Astrocyte of the hippocampus (primary cell): Measurements from ENCODE around the gene PREX1.

Experiments used
- DNase-seq: peaks from one replicate; pipeline ENCODE4 v3.0.0; 2011; ENCODE audit warnings: low read depth, low spot score

The PREX1 gene

DNA sequence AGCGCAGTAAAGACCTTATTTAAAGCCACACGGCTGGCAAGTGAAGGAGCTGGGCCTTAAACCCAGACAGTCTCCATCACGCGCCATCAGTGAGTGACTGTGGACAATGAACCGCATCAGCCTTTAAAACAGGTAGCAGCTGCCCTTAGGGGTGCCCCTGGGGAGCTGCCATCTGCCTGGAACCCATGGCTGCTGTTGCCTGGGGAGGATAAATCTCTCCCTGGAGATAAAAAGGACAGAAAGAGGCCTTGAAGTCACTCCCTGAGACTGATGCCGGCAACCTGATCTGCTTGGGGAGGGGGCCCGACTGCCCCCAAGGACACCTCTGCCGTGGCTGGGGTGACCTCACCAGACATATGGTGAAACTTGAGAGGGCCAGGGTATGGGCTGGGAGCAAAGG lies 73.5 kb downstream of the PREX1 start:
- DNase-seq = no peak

DNA sequence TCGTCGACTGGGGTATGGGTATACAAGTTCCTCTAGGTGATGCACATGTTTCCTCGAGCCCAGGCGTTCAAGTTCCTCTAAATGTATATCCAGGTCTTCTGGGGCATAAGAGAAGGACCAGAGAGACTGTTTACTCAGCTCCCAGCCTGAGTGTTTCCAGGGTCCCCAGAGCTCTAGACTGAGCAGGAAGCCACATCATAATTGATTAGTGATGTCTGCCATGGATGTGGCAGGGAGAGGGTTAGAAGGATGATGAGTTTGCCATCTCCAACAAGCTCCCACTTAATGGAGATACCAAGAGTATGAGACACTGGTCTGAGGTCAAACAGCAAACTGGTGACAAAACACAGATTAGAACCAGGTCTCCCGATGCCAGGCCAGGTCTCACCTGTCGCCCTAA lies 74.8 kb downstream of the PREX1 start:
- DNase-seq = no peak

DNA sequence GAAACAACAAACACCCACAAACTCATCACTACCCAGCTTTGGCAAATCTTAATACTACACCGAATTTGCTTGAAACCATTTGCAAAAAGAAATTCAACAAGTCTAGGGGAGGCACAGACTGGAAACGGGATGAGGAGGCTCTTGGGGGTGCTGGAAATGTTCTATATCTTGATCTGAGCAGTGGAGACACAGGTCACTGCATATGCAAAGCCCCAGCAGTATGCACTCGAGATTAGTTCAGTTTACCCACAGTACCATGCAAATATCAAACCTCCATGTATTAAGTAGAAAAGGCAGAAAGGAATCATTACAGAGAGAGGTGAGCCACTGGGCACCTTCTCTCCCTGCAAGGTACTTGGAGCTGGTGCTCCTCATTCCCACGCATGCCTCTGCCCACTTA lies 75.9 kb downstream of the PREX1 start:
- DNase-seq = no peak

DNA sequence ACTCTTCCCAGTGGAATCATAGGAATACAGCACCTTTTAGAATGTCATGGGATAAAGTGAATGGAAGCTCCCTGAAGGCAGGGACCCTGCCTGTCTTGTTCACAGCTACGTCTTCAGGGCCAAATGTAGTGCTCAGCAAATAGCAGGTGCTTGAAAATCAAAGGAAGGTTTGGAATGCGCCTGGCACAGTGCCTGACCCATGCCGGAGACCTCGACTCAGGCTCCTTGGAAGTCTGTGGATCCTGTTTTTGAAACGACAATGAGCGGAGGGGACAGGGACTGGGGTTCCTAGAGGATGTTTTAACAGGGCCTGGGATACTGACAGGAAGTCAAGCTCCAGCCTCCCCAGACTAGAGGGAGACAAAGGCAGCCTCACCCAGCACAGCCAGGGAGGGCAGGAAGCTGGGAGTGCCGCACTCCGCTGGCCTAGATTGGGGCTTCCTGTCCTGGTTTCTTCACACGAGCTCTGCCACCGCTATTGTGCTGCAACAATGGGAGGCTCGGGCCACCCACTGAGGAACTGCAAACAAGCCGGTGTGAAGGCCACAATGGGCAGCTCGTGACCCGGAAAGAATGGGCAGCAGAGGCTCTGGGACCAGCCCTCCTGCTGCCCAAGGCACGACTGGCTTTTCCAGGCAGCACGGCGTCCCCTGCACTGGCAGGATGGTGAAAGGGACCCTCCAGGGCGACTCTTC lies 76.7 kb downstream of the PREX1 start:
- peak; percentile 64 for DNase-seq

DNA sequence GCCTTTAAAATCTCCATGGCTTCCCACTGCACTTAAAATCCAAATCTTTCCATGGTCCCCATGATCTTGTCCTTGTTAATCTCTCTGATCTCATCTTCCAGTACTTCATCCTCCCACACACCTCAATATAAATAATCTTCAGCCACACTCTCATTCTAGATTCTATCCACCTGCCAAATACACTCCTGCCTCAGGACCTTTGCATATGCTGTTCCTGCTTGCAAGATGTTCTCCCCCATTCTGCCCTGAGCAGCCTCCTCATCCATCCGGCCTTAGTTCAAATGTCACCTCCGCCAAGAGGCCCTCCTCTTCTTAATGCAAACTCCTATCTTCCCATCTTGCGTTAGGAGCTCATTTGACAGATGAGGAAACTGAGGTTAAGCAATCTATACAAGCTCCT lies 77.4 kb downstream of the PREX1 start:
- DNase-seq = no peak

DNA sequence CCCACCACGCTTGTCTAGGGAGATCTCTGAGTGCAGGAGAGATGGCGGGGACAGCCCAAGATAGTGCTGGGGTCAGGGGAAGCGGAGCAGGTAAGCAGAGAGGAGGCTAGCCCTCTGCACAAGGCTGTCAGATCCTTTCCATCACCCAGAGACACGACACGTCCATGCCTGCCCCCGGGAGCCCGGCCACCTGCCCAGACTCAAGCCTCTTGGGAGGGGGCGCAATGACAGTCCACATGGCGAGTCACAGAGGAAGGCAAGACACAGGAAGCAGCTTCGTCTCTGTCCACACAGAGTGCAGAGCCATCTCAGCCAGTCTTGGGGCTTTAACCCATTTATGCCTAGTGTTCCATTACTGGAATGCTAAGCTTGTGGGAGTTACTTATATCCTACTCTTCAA lies 78.4 kb downstream of the PREX1 start:
- DNase-seq = no peak

DNA sequence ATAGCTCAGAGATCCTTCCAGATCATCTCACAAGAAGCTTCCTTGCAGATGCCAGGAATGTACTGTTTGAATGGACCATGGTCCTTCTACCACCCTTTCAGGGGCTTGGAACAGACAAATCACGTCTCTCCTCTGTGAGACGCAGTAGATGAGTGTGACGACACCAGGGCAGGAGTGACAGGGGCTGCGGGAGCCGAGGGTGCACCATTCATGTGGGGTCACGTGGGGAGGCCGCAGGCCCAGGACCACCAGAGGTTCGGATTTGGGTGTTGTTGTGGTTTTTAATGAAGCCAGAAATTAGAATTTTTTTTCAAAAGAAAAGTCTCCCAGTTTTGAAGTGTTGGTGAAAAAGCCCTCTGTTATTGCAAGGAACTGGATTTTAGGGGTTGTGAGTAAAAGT lies 79.2 kb downstream of the PREX1 start:
- DNase-seq = no peak

DNA sequence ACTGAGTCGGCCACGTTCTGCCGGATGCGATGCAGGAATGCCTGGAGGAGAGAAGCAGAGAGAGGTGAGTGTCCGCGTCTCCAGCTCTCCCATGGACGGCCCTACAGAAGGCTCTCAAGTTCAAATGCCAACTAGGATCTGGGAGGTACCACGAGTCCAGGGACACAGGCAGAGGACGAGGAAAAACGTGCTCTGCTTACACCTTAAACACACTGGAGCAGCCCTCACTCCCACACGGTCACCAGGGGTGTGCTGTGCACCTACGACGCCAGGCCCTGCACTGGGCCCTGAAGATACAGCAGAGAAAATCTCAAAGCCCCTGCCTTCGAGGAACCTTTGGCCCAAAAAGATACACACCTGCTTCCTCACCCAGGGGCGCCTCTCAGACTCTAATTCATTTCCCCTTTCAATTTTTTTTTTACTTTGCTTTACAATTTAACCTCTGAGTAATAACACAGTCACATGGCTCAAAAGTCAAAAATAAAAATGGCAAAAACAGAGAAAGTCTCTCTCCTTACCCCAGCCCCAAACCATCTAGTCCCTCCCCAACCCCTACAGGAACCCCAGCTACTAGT lies 79.9 kb downstream of the PREX1 start:
- no peak for DNase-seq

DNA sequence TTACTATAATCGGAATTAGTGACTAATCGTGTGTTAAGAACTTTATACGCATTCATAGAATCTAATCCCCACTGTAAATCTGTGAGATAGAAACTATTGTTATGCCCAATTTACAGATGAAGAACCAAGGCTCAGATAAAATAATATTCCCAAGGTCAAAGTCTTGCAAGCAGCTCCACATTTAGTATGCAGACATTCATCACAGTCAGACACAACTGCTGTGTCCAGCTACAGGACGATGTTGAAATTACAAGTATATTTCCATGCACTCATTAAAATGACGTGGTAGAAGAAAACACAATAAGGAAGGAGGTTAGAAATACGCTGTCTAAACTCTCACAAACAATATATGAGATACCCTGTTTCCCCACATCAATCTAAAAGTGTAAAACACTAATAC lies 82.5 kb downstream of the PREX1 start:
- DNase-seq = no peak

DNA sequence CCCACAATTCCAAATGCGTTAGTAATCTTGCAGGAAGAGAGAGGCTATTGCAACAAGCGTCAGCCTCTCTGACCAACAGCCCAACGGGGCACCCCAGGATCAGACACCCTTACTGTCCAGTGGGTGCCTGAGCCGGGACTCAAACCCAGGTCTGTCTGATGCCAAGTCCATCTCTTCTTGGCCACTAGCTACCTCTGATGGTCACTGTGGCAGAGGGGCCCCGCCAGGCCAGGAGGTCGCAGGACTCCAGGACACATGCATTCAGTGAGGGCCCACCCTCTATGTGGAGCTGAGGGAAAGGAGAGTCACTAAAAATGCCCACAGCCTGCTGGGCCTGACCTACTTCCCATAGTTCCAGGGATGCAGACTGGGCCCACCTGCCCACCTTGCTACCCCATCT lies 83.3 kb downstream of the PREX1 start:
- no peak for DNase-seq

DNA sequence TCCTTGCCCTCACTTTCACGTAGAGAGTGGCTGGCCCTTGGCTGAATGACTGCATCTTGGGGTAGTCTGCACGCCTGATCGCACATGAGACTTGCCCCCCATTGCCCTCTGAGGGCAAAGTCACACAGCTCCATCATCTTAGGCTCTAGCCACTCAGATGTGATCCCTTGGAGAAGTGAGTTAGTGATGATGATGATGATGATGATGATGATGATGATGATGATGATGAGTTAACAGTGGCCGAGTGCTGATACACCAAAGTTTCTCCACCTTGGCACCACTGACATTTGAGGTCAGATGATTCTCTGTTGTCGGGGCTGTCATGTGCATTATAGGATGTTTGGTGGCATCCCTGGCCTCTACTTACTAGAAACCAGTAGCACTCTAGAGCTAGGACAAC lies 84.0 kb downstream of the PREX1 start:
- DNase-seq = no peak

DNA sequence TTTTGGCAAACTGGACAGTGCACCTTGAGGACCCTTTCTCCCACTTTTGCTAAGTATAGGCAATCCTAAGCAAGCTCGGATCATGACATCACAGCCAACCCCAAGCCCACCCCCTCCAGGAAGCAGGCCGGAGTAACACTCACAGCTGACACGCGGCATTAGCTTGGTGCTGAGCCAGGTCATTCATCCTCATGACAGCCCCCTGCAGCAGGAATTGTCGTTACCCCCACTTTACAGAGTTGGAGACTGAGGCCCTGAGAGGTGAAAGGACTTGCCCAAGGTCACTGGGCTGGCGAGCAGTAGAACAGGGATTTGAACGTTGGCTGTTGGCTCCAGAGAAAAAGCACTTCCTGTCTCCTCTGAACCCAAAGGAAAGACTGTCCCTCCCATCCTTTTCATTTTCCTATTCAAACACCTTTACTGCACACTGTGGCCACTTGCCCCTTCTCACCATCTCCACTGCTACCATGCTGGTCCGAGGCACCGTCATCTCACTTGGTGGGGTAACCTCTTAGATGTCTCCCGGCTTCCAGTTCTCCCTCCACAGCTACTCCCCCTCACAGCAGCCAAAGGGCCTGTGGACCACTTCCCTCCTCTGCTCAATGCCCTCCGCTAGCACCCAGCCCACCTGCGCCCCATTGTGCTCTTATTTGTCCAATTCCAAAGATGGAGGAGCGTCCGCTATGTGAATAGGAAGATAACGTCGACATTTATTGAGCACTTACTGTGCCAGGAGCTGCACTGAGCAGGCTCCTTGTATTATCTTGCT lies 84.7 kb downstream of the PREX1 start:
- no peak for DNase-seq

DNA sequence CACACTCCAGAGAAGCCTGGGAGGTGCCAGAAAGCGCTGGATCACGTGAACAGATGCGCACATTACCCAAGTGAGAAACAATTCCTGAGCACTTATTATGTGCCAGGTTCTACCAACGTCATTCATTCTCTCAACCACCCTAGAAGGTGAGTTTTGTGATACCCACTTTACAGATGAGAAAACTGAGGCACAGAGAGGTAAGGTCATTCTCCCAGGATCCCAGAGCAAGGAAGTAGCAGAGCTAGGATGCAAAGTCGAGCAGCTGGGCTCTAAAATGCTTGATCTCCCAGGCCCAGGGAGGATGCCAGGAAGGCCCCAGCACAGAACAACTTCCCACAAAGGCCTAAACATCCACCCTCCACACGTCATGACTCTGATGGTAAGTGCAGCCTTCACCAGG lies 85.6 kb downstream of the PREX1 start:
- DNase-seq = no peak

DNA sequence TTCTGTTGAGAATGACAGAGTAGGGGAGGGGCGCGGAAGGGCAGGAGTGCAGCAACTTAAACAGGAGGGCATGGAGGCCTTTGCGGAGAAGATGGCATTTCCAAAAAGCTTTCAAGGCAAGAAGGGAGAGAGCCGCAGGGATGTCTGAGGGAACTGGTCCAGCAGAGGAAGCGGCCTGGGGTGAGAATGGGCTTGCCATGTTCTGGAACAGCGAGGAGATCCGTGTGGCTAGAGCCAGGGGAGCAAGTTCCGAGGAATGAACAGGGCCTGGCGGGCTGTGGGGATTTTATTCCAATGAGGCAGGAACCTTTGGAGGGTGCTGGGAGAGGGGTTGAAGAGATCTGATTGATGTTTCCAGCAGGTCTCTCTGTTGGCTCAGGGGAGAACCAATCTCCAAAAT lies 86.1 kb downstream of the PREX1 start:
- DNase-seq = no peak

DNA sequence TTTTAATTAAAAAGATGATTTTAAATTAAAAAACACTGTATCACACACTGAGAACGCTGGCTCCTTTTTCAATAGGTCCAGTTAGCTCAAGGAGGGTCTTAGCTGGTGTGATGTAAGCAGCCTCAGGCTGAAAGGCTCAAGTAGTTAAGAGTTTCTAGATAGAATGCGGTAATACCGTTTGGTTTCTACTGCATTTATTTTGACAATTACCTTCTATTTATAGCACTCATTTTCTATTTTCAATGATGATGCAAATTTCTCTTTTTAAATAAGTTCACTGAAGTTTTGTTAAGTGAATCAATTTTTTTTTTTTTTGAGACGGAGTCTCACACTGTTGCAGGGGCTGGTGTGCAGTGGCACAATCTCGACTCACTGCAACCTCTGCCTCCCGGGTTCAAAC lies 87.1 kb downstream of the PREX1 start:
- DNase-seq = no peak

DNA sequence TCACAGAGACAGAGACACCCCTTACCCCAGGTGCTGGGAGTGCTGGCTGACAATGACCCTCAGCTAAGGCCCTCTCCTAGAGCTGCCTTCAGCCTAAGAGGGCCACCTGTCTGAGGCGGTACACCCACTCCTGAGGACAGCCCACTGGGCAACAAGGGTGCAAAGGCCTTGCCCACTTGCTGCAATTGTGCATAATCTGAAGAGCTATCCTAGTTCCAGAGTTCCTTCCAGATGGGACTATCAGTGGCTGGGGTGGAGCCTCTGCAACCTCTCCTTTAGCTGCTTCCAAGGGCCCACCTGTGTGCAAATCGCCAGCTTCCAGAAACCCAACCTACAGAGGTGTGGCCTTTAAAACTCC lies 87.5 kb downstream of the PREX1 start:
- DNase-seq = no peak

DNA sequence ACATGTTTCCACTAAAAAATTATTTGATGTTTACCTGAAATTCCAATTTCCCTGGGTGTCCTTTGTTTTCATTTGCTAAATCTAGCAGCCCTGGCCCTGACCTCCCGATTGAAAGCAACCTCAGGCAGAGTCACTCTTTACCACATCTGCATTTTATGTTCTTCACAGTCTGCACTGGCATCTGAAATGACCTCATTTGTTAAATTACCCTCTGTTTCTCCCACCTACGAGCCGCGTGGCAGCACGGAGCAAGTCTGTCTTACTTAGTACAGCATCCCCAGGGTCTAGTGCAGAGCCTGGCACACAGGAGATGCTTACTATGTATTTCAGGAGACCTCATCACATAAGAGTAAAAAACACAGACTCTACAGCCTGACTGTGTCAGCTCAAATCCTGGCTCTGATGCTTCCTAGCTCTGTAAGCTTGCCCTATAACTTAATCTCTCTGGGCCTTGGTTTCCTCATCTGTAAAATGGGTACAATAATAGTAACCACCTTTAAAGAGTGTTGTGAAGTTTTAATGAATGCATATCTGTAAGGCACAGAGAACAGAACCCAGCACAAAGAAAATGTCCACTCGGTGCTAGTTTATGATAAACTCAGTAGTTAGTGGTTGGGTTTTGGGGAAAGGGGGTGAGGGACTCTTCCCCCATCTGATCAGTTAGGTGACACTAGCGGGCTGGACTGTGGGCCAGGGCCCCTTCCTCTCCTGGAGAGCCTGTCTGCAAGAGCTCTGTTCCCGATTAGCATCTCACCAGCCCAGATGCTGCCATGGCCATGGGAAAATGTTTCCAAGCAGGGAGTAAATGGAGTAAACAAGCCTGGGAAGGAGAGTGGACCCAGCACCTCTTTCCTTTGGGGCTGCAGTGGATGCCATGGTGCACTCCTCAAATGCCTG lies 88.2 kb downstream of the PREX1 start:
- DNase-seq = no peak

DNA sequence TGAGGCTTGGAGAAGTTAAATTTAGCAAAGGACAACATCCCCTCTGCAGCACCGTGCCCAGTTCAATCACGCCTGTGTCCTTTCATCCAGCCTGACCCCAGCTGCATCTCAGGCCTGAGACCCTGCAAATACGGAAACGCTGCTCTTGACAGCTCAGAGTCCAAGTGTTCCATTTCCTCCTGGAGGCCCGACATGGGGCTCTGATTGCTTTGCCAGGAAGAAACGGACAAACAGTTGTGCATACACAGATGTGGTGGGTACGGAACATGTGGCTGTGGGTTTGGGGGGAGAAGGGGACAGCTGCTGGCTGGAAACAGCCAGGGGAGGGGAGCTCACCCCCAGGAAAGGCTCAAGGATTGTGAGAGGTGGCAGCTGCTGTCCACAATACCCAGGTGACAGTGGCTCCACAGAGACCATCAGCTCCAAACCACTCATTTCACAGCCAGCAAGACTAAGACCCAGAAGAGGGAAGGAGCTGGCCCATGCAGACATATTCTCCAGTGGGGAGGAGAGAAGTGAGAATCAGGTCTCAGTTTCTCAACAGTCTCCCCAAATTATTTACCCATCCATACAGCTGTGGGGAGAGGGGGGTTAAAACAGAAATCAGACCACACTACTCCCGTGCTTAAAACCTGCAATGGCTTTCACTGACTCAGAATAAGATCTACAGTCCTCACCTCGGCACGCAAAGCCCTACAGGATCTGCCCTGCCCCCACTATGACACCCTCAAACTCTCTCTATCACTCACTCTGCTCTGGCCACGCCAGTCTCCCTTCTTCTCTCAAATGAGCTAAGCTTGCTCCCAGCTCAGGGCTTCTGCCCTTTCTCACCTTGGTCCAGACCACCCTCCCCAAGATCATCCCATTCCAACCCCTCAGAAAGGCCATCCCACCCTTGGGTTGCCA lies 89.1 kb downstream of the PREX1 start:
- no peak for DNase-seq

DNA sequence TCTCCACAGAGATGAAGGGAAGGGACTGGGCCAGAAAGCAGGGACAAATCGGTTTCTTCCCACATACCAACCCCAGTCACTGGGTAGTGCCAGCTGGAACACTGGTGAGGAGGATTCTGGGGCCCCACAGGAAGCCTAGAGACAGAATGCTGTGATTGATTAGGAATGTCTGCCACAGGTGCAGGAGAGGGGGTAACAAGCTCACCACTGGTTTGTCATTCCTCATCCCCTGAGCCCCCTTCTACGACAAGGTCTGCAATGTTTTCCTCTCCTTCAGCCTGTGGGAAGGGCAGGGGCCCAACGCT lies 89.8 kb downstream of the PREX1 start:
- DNase-seq = no peak

DNA sequence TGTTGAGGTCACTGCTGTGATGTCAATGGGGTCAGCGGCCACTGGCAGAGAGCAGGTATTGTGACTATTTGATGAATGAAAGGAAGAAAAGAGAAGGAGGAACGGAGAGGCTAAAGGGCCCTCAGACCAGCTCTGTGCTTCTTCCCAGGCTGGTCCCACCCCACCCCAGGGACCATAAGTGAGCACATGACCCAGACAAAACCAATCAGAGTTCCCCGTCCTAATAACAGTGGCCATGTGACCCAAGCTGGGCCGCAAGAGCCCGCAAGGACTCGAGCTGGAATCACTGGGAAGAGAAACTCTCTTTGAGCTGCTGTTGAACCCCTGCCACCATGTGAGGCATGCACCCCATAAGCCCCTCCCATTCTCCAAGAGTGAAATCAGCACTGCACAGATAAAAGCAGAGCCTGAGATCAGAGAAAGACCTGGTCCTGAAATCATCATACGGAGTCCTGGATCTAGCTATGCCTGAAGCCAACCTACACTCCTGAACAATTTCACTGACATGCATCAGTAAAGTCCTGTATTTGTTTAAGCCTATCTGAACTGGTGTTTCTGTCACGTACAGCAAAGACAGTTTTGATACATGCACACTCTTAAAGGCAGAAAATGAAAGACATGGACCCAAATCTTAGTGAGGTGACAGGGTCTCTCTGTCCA lies 90.2 kb downstream of the PREX1 start:
- DNase-seq = no peak

DNA sequence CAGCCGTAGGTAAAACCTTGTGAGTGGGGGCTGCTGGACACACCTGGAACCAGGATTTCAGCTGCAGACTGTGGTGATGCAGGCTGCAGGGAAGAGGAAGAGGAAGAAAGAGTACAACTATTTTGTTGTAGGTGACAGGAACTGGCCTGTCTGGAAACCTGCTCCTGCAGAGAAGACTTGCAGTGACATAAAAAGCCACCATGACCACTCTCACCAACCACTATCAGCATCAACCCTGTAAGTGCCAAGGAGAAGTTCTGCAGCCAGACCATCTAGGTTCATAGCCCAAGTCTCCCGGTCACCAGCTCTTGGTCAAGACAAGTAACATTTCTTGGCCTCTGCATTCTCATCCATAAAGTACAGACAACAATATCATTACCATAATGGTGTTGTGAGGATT lies 91.2 kb downstream of the PREX1 start:
- no peak for DNase-seq
